Kasumi-1 (cell line): ENCODE measurements around the gene MUSTN1.

Experiments
- DNase-seq, 2 experiments: peaks; one replicate each; lab custom pipeline; 2025; lab: John Stamatoyannopoulos, UW

Gene MUSTN1

DNA sequence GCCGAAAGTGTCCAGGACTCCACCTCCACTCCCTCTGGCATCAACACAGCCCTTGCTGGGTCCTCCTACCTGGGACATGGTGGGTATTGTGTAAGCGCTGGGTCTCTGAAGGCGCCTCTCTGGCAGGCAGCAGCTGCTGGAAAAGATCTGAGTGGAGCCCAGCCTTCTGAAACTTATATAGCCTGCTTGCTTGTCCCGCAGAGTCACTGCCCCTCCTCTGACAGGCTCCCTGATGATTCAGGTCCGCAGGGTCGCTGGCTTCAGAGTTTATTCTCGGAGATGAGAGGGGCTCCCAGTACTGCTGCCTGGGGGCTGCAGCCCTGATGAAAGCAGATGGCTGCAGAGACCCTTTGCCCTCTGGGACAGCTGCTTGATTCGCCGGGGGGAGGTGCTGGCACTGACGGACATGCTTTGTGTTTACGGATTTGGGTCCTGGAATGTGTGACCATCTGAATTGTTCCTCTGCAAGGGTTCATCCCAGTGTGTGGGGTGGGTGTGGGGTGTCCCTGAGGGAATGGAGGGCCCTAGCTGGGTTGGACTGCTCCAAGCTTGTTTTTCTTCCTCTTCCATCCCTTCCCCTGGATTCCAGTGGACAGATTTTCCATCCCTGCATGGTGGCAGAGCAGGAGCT, at the start of gene MUSTN1:
Gene MUSTN1 (minus strand): TSS at position 149 of the 631 bp plus-strand sequence. CDS start 71 bp downstream, at position 78.
- no peak for DNase-seq

DNA sequence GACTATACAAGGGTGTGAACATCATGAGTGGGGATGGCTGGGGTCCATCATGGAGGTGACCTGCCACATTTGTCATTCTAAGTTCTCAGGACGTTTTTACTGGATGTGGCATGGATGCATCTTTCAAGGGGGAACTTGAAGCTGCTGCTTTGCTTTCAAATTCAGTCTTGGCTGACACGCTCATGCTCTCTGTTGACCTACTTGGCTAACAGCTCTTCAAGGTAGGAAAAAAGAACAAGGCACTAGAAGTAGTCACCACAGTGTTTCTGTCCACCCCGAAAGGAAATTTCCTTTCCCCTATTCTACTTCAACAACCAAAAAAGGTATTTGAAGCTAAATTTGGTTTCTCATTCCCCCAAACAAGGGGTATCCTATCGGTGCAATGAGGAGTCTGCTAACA, 47.6 kb upstream of the MUSTN1 start:
- DNase-seq, result no peak

DNA sequence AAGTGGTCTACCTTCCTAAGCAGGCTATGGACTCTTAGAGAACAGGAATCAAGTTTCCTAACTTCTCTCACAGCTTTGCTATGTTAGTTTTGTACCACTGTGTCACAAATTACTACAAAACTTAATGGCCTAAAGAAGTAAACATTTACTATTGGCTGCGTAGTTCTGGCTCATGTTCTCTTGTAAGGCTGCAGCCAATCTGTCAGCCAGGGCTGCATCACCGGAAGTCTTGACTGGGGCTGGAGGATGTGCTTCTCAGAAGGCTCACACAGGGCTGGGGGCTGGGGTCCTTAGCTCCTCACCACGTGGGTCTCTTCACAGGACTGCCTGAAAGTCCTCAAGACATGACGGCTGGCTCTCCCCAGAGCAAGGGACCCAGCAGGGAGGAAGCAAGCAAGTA, 47.1 kb upstream of the MUSTN1 start:
- no peak for DNase-seq

DNA sequence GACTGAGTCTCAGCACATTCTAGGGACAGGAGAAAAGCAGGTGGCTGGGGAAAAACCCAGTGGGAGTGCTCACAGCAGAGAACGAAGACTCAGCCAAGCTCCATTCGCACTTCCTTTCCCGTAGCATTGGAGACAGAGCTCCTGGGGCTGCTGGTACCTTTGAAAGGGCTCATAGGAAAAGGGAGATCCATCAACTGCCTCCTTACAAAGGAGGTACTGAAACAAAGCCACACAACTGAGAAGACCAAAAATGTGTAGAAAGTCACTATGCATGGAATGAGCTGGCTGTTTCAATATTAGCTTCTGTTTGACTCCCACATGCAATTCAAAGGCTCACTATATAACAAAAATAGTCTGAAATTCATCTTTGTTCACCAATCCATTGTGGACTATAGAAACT, 45.7 kb upstream of the MUSTN1 start:
- DNase-seq, result no peak

DNA sequence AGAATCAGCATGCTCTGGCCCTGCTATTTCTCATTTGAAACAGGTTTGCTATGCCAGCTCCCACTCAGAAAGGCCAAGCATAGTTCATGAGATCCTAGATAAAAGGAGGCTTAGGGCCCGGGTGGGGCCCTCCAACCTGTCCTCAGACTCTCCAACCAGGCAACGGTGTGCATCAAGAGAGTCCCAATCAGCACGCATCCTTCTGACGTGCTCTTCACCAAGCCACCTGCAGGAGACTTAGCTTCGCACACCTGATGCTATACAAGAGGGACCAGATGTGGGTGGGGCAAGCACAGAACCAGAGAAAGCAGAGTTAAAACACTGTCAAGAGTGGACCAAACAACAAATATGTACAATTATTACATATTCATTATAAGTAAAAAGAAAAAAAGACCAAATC, 45.2 kb upstream of the MUSTN1 start:
- DNase-seq, result no peak

DNA sequence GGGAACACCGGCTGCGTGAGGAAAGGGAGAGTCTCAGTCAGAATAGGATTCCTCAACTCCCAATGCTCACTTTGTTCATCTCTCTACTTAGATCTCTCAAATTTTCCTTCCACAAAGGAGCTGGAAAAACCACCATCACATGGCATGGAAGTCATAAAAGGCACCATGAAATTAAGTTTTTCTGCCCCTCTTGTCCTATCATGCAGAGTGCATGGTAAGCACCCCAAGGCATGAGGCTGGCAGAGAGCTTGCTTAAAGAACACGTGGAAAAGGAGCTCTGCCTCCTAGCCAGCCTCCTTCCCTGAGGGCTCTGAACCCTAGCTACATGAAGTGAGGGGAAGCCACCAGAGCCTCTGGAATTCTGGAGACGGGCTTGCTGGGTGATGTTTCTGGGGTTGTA, 44.8 kb upstream of the MUSTN1 start:
- DNase-seq, result no peak

DNA sequence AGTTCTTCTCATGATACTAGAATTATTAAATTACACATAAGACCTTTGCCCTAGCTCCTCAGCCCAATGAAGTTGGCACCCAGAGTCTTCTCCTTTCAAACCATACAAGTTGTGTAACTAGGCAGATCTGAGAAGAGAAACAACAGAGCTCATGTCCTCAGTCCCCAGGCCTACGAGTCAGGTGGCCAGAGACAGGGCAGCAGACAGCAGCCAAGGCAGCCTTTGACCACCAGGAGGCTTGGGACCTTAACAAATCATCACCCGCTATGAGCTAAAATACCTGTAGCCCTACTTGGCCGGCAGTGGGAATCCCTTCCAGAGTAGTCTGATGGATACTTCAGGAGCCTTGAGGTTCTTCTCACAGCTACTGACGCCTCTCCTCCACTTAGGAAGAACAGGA, 44.3 kb upstream of the MUSTN1 start:
- no peak for DNase-seq

DNA sequence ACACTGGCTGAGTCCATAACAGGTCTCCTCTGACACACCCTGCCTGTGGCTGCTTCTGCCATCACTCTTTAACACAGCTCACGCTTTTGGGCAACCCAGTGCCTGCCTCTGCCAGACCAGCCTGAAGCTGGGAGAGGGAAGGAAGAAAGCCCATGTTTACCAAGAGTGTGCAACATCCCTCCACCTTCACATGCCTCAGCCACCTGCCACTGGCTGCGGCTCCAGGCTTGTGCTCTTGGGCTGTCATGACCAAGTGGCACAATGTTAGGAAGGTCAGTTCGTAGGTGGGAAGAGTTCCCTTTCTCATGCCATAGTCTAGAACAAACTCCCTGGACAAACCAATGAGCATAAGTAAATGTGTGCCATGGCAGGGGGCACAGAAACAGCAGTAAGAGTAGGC, 42.3 kb upstream of the MUSTN1 start:
- no peak for DNase-seq

DNA sequence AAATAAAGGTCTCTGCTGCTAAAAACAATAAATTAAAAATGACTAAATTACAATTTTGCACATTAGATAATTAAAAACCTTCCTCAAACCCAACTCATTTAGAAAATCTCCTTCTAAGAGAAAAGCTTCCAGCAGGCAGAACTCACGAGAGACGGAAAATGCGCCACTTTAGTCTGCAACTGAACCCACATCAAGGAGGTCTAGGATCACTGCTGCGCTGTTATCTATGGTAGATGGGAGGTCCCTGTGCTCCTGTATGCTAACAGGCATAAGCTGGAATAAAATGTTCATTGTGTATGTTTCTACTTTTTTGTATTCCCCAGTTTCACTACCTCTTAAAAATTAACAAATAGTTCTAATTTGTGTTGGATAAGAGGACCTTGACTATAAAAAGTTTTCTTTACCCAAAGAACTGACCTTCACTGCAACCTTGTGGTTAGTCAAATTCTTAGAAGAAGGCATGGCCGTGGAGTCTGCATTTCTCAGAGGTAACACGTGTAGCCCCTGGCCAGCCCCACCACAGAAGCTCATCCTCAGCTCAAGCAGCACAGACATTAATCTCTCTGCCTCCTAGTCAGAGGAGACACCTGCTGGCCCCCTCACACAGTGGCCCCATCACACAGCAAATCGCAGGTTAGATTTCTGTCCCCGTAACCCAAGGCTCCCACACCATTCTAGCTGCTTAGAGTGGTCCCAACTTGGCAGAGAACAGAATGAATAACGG, 40.2 kb upstream of the MUSTN1 start:
- no peak for DNase-seq

DNA sequence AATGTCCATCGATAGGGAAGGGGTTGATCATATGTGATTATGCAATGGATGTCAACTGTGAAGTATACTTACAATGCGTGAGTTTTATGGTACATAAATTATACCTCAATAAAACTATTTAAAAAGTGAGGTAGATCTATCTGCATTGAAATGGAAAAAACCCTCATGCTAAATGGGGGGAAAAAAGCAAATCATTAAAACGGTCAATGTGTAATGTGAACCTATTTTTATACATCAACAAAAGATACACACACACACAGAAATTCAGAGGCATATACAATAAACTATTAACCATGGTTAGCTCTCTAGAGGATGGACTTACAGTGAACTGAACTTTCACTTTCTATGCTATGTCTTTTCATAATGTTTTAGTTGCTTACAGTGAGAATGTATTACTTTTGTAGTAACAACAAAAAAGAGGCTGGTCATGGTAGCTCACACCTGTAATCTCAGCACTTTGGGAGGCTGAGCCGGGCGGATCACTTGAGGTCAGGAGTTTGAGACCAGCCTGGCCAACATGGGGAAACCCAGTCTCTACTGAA, 39.4 kb upstream of the MUSTN1 start:
- no peak for DNase-seq

DNA sequence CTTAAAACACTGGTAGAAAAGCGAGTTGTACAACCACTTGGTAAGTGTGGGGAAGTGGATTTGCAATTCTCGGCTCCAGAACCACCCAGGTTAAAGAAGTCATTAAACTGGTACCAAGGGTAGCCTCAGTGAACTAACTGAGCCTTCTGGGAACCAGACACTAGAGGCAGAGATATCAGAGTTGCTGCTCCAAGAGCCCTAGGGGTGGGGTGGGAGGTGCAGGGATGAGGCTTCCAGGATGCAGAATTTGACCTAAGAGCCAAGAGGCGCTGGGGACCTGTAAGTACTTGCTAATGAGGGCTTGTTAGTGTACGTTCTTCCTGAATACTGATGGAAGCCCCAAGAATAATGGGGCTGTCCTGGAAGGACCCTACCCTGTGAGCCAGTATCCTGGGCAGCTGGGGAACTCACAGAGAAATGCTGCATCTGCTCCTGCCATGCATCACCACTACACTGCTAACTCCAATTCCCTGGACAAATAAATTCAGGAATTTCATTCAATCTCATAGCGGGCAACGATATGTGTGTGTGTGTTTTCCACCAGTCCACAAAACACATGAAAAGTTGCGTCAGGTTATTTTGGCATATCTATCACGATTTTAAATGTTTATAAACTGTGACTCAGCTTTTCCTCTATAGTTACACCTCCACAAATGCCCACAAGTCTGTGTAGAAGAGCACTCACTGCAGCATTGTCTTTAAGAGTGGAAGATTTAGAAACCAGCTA, 38.8 kb upstream of the MUSTN1 start:
- DNase-seq, result no peak

DNA sequence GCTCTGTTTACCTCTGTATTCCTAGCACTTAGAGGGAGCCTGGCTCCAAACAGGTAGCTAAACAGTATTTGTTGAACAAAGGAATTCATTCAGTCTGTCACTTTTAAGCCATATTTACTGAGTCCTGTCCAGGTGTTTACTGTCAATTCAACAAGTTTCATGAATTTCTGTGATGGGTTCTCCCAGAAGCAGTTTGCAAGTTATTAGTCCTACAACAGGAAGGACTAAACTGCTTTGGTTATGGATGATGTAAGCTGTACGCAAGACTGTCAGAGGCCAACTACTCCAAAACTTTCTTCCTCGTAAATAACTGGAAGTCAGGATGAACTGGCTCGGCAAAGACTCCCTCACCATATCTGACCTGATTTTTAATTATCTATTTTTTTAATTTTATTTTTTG, 37.4 kb upstream of the MUSTN1 start:
- no peak for DNase-seq

DNA sequence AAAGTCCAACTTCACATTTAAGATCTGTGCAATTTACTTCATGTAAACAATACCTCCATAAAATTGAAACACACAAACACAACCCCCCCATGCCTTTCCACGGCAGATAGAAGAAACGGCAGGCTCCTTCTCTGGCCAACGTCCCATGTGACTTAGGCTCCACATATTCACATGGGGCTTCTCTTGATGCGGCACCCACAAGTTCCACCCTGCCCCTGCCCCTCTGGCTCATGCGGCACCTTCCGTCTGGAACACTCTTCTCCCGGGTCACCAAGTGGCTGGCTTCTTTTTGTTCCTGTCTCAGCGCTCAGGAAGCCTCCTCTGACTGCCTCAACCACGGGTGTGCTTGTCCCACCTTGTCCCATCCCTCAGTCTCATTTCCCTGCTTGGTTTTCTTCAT, 36.9 kb upstream of the MUSTN1 start:
- no peak for DNase-seq

DNA sequence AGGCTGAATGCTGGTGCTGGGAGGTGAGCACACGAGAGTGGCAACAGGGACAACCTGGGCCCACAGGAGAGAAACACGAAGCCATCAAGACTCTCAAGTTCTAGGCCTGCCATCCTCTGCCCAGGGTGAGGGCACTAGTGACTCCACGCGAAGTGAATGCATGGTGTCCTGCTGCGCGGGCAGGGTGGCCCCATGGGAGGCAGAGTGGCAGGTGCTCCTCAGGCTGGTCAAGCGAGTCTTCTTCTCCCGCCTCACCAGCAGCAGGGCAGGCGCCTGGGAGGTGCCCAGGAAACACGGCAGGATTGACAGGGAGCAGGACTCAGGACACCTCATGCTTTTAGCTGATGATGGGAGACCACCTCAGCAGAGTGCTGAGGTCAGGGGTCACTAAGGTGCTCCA, 35.7 kb upstream of the MUSTN1 start:
- DNase-seq, result no peak

DNA sequence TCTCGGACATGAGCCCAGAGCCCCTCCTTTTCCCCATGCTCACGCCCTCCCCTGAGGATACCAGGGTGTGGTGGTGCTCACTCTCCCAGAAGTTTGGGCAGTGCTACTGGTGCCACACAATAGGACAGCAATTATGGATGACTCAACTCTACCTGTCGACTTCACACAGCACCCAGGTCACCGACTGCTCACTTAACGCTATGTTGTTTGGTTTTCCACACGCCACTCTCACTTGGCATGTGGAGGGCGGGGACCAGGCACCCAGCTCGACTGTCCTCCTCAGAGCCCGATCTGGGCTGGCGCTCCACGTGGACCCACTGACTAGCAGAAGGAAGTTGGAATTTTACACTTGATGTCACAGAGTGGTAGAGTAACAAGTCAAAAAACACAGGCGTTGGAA, 31.6 kb upstream of the MUSTN1 start:
- DNase-seq, result no peak

DNA sequence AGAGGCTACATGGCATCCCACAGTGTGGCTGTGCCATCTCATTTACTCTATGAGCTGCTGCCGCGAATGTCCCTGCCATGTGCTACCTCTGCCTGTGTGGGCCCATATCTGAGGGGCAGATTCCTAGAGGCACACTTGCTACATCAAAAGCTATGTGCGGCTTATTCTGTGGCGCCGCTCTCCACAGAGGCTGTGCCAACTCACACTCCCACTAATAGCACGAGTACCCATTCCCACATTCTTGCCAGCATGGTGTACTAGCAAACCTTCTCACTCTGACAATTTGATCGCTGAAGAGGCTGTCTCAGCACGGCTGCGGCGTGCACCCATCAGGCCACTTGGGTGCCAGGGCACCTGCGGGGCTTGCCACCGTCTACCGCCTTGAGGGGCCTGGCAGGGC, 31.2 kb upstream of the MUSTN1 start:
- DNase-seq, result no peak

DNA sequence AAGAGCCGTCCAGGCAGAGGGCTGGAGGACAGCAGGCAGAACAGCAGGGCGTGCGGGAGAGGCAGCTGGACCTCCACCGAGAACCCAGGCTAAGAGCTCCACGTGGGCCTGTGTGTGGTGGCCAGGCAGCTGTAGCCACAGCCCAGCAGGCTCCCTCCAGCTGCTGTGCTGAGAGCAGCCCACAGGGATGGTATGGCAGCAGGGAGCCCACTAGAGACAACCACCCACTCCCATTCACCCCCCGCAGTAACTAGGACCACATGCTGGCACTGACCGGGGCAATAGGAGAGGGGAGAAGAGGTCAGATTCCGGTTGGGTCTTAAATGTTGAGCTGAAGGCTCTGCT, 25.6 kb upstream of the MUSTN1 start:
- DNase-seq, result no peak

DNA sequence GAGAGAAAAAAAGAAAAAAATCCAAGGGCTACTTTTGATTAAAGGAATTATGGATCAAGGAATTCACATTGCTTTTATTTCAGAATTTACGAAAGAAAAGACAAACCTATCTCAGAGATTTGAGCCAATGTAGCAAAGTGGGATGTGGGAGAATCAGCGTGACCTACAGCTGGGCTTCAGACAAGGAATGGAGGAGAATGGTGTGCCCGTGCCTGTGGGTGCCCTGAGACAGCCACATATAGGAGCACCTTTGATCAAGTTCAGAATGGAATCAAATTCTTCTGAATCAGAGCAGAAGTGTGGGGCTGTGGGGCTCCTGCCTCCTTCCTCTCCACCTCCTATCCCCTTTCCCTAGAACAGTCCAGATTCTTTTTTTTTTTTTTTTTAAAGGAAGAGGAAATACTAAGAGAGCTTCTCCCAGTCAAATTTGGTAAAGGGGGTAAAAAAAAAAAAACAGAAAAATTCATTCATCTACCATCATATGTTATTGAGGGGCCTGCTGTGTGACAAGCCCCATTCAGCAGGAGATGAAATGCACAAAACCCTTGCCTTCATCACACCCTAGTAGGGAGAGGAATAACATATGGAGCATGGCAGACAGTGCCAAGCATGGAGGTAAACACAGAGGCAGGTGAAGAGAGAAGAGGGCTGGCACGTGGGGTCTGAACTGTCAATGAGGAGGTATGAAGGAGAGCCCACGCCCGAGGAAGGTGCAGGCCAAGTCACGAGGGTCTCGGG, 25.0 kb upstream of the MUSTN1 start:
- DNase-seq, result no peak

DNA sequence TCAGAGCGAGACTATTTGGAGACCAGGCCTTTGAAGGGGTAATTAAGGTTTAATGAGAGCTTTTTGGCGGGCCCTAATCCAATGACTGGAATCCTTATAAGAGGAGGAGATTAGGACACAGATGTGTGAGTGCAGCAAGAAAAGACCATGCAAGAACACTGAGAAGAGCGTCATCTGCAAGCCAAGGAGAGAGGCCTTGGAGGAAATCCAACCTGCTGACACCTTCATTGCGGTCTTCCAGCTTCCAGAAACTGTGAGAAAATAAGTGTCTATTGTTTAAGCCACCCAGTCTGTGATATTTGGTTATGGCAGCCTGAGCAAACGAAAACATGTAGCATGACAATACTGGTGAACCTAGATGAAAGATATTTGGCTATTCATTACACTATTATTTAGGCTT, 23.0 kb upstream of the MUSTN1 start:
- DNase-seq, result no peak

DNA sequence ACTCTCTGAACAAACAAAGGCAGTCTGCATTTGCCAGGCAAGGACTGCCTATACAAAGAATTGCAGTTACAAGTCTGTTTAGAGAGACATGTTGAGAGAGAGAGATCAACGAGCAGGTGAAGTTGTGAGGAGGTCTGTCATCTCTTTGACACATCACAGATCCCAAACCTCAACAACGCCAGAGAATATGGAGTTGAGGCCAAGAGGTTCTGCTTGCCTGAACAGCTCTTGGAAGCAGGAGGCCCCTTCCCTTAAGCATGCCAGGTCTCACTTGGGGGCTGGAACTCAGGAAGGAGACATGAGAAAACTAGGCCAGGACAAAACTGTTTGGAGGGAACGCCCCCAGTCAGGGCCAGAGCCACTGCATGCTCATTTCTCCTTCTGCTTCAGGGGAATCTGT, 22.3 kb upstream of the MUSTN1 start:
- no peak for DNase-seq

DNA sequence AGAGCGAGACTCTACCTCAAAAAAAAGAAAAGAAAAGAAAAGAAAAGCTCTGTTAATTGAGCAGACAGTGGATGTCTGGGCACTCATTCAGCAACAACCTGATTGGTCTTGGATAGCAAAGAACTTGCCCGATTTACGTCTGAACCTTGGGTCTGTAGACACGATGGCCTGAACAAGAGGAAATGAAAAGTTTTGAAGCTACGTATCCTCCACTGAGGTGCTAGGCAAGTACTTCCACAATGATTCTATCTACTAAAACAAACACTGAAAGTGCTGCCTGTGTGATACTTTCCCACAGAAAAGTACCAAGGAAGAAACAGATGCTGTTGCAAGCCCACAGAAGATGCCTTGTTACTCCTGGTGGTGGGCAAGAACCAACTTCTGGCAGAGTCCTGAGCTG, 21.8 kb upstream of the MUSTN1 start:
- DNase-seq, result no peak

DNA sequence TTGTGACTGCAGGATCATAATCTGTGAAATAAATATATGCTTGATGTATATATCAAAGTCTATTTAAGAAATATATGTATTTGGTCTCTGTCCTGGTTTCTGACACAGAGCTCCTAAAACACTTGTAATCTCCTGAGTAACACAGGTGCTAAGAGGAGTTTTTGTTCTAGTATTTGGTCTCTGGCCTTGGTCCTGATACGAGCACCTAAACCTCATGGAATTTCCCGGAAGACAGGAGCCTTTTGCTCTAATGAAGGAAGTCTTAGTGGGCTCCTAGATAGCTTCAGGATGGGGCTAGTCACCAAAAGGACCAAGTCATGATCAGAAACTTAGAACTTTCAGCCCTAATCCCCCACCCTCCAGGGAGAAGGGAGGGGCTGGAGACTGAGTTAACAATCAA, 19.2 kb upstream of the MUSTN1 start:
- DNase-seq, result no peak

DNA sequence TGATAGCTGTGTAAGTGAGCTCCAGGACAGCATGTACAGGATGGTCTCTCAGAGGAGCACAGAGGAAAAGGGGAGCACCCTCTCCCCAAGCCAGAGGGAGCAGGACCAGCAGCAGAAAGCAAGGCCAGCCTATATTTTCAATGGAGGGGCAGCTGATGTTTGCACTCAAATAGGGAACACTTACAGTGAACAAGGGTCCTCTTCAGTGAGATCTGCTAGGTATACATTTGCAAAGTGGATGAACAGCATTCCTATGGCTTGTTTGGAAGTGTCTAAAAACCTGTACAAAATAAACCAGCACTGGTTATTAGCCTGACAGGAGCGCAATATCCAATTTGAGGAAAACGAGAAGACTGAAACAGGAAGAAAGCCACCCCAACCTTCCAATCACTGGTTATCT, 17.6 kb upstream of the MUSTN1 start:
- no peak for DNase-seq
